Upper lobe of right lung (tissue), 1 donor: ENCODE data around the gene CNTN4. TPM values are rescaled to one million over a fixed set of nuclear protein-coding genes. Genes with fewer than 3 reads are reported as not detected.
A peak's percentile ranks its signal among the peaks of the same experiment; 100 is the strongest.

Source experiments
- ATAC-seq: fragments of 200-7000 bp; cut with Tn5 transposase; one replicate; pipeline ENCODE4 v1.9.1; 2020; ENCODE audit warnings: mild to moderate bottlenecking, moderate library complexity
- DNase-seq: peaks from one replicate; pipeline ENCODE4 v3.0.0-alpha.2; 2020
- H3K27ac ChIP-seq: fragments of 200-600 bp; one replicate; pipeline ENCODE4 v1.8.0; 2022
- H3K27me3 ChIP-seq: fragments of 200-600 bp; one replicate; pipeline ENCODE4 v1.8.0; 2022; ENCODE audit warnings: mild to moderate bottlenecking
- H3K36me3 ChIP-seq: fragments of 200-600 bp; one replicate; pipeline ENCODE4 v1.8.0; 2022
- H3K4me1 ChIP-seq: fragments of 200-600 bp; one replicate; pipeline ENCODE4 v1.8.0; 2022
- H3K4me3 ChIP-seq: fragments of 200-600 bp; one replicate; pipeline ENCODE4 v1.8.0; 2022; ENCODE audit warnings: mild to moderate bottlenecking
- H3K9me3 ChIP-seq: fragments of 200-600 bp; one replicate; pipeline ENCODE4 v1.8.0; 2022
- intact Hi-C: fragments of 100-400 bp; cut with DNase I; formaldehyde crosslinking; loops from one replicate; pipeline ENCODE4 v1.11.0; 2022
- total RNA-seq: library from RNA; stranded (reverse); fragmentation: NEBNext Ultra II Directional; extraction: Animal tissue kit (Norgen Biotek cat#: 25700); gene quantifications from one replicate; pipeline ENCODE4 v1.2.1, GENCODE V29; 2021
- TF ChIP-seq, protein P1 (sequence below): fragments of 200-600 bp; IDR thresholded peaks from one replicate; pipeline ENCODE4 v1.8.0; 2022; ENCODE audit warnings: antibody characterized with exemption
- donor health status: DM: no; HTN: yes; CAD: no; lungs with severe emphysema.

CNTN4 gene
- total RNA-seq, 1 donor from 2014 or later, result 11.3 TPM

DNA sequence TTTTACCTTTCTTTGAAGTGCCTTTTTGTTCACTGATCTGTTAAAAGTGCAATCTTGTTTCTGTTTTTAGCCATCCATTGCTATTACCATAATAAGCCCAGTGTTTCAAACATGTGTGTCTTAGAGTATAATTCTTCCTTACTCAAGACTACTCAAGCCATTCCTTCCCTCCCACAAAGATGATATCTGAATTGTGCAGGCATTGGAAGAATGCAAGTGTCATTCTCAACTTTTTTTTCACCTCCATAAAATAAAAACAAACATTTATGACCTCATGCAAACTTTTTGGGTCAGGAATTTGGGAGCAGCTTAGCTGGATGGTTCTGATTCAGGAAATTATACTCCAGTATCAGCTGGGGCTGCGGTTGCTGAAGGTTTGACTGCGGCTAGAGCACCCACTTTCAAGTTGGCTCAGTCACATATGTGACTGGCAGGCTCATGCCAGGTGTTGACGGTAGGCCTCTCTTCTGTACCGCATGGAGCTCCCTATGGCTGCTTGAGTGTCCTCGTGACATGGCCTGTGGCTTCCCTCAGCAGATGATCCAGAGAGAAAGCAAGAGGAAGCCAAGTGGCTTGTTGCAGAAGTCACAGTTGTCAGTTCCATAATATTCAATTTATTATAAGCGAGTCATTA, 490.8 kb downstream of the CNTN4 start:
- intact Hi-C loops, result no loop called here
- TF ChIP-seq, protein P1, sequence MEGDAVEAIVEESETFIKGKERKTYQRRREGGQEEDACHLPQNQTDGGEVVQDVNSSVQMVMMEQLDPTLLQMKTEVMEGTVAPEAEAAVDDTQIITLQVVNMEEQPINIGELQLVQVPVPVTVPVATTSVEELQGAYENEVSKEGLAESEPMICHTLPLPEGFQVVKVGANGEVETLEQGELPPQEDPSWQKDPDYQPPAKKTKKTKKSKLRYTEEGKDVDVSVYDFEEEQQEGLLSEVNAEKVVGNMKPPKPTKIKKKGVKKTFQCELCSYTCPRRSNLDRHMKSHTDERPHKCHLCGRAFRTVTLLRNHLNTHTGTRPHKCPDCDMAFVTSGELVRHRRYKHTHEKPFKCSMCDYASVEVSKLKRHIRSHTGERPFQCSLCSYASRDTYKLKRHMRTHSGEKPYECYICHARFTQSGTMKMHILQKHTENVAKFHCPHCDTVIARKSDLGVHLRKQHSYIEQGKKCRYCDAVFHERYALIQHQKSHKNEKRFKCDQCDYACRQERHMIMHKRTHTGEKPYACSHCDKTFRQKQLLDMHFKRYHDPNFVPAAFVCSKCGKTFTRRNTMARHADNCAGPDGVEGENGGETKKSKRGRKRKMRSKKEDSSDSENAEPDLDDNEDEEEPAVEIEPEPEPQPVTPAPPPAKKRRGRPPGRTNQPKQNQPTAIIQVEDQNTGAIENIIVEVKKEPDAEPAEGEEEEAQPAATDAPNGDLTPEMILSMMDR, result no peak

DNA sequence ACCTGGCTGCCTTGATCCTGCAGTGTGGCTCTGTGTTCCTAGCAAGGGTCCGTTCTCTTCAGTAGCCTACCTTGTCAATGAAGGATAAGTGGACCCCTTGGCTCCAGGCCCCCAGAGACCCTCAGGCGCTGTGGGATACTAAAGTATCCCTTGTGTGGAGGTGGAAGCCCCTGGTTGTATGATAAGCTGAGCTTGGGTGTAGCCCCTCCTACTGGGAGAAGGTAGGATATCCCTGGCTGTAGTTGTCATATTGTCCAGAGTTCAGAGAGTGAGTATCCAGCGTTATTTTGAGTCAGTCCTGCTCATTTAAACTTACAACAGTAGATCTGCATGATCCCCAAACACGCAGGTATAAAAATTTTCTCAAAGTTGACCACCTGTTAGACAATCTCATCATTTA, 496.8 kb downstream of the CNTN4 start:
- H3K27ac ChIP-seq, result no peak overlapping the region
- ATAC-seq, result no peak
- TF ChIP-seq, protein P1, result no peak
- H3K36me3 ChIP-seq, result no peaks in the 10 kb centered on the region
- no peak for DNase-seq
- no peaks in the 10 kb centered on the region for H3K4me1 ChIP-seq
- intact Hi-C loops, result no loop called here
- H3K9me3 ChIP-seq, result no peaks in the 10 kb centered on the region
- no peaks in the 10 kb centered on the region for H3K27me3 ChIP-seq
- H3K4me3 ChIP-seq, result no peak overlapping the region

More for the DNA sequence above, 490.8 kb downstream of the CNTN4 start:
- H3K27me3 ChIP-seq, result no peaks in the 10 kb centered on the region
- H3K36me3 ChIP-seq, result no peaks in the 10 kb centered on the region
- no peak overlapping the region for H3K4me3 ChIP-seq
- ATAC-seq (peak; percentile 74), DNase-seq (no peak)
- H3K4me1 ChIP-seq, result no peaks in the 10 kb centered on the region
- H3K9me3 ChIP-seq, result no peaks in the 10 kb centered on the region
- no peak overlapping the region for H3K27ac ChIP-seq

- Histone ChIP-seq H3K27me3 (no peaks in the 10 kb centered on the region), H3K9me3 (no peaks in the 10 kb centered on the region), H3K36me3 (no peaks in the 10 kb centered on the region), H3K4me1 (no peaks in the 10 kb centered on the region), H3K4me3 (no peak overlapping the region), H3K27ac (no peak overlapping the region)
- intact Hi-C loops, result no loop called here
- ATAC-seq, result no peak
- TF ChIP-seq, protein P1, result no peak
- no peak for DNase-seq
Observed at GRCh38 chr3:2597615-2598014, 498.9 kb downstream of the CNTN4 start.

GRCh38 chr3:2599471-2599870, 500.8 kb downstream of the CNTN4 start:
- H3K36me3 ChIP-seq, result no peaks in the 10 kb centered on the region
- H3K9me3 ChIP-seq, result no peaks in the 10 kb centered on the region
- TF ChIP-seq, protein P1, result no peak
- intact Hi-C loops, result no loop called here
- no peak overlapping the region for H3K4me3 ChIP-seq
- H3K27ac ChIP-seq, result no peak overlapping the region
- DNase-seq, result no peak
- ATAC-seq, result no peak
- H3K4me1 ChIP-seq, result no peaks in the 10 kb centered on the region
- no peaks in the 10 kb centered on the region for H3K27me3 ChIP-seq

DNA sequence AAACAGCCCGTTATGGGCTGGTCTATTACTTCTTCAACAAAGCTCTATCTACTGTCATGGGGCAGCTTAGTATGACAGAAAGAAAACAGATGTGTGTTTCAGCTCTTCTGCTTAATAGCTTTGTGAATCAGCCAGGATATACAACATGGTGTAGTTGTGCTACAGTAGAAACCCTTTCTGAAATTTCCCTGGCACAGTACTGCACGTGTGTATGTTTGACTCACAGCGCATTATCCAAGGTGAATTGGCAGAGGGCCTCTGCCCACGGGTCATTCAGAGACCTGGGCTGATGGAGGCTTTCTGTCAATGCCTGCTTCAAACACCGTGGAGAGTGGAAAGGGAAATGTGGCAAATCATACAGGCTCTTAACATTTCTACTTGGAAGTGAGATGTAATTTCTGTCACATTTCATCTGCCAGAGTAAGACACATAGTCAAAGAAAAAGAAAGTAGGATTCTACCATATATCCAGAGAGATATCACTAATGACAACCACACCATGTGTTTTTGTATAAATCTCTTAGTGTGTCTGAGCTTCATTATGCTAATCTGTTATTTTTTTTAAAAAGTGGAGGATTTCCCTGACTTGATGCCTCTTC, 505.1 kb downstream of the CNTN4 start:
- DNase-seq, result no peak
- Histone ChIP-seq H3K27ac (no peak overlapping the region), H3K27me3 (no peaks in the 10 kb centered on the region), H3K4me3 (no peak overlapping the region), H3K4me1 (no peaks in the 10 kb centered on the region), H3K9me3 (no peaks in the 10 kb centered on the region), H3K36me3 (no peaks in the 10 kb centered on the region)
- intact Hi-C loops, result no loop called here
- TF ChIP-seq, protein P1, result no peak
- no peak for ATAC-seq
